ENCODE data around the gene PTPRG.

The PTPRG gene

GRCh38 chr3:61893840-61894566, 332.6 kb downstream of the PTPRG start:
- H3K4me1 Mint-ChIP-seq, result peaks cover 10% of the 10 kb centered on the region
- ATAC-seq (no peak), DNase-seq (no peak)
- no peaks in the 10 kb centered on the region for H3K9me3 Mint-ChIP-seq
- no peaks in the 10 kb centered on the region for H3K36me3 Mint-ChIP-seq (ENCODE audit: low read depth)
- H3K27ac Mint-ChIP-seq, result no peak overlapping the region
- H3K27me3 Mint-ChIP-seq, result peaks cover 5% of the 10 kb centered on the region
- no peak overlapping the region for H3K4me3 Mint-ChIP-seq

GRCh38 chr3:61894988-61895935, 333.9 kb downstream of the PTPRG start:
- Mint-ChIP-seq H3K27ac (no peak overlapping the region), H3K4me3 (no peak overlapping the region), H3K9me3 (no peaks in the 10 kb centered on the region), H3K36me3 (ENCODE audit: low read depth) (no peaks in the 10 kb centered on the region), H3K27me3 (peaks cover 6% of the 10 kb centered on the region), H3K4me1 (peaks cover 10% of the 10 kb centered on the region)
- DNase-seq, result peak; percentile 56
- peak; percentile 93 for ATAC-seq

DNA sequence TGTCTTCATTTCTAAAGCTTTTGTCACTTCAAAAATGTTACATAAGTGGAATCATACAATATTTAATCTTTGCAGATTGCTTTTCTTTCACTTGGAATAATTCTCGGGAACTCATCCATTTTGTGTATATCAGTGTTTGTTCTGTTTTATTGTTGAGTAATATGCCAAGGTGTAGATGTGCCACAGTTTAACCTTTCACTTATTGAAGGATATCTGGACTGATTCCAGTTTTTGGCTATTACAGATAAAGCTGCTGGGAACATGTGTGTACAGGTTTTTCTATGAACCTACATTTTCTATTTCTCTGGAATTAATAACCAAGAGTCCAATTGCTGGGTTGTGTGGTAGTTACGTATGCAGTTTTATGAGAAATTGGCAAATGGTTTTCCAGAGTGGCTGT, 334.9 kb downstream of the PTPRG start:
- Mint-ChIP-seq H3K27me3 (peaks cover 6% of the 10 kb centered on the region), H3K4me1 (peaks cover 10% of the 10 kb centered on the region), H3K36me3 (ENCODE audit: low read depth) (no peaks in the 10 kb centered on the region), H3K9me3 (no peaks in the 10 kb centered on the region), H3K4me3 (no peak overlapping the region), H3K27ac (no peak overlapping the region)
- ATAC-seq (no peak), DNase-seq (no peak)

- no peaks in the 10 kb centered on the region for H3K36me3 Mint-ChIP-seq (ENCODE audit: low read depth)
- ATAC-seq, result no peak
- no peak overlapping the region for H3K27ac Mint-ChIP-seq
- no peaks in the 10 kb centered on the region for H3K9me3 Mint-ChIP-seq
- peaks cover 10% of the 10 kb centered on the region for H3K4me1 Mint-ChIP-seq
- no peak for DNase-seq
- H3K4me3 Mint-ChIP-seq, result no peak overlapping the region
- H3K27me3 Mint-ChIP-seq, result peaks cover 4% of the 10 kb centered on the region
These were observed 336.5 kb downstream of the PTPRG start for GRCh38 chr3:61897848-61898247.

- no peaks in the 10 kb centered on the region for H3K9me3 Mint-ChIP-seq
These were observed 338.5 kb downstream of the PTPRG start for GRCh38 chr3:61899700-61900462.

GRCh38 chr3:61901496-61901895, 340.1 kb downstream of the PTPRG start:
- Mint-ChIP-seq H3K9me3 (no peaks in the 10 kb centered on the region), H3K36me3 (ENCODE audit: low read depth) (no peaks in the 10 kb centered on the region), H3K27me3 (peaks cover 6% of the 10 kb centered on the region)

More at GRCh38 chr3:61899700-61900462, 338.5 kb downstream of the PTPRG start:
- Mint-ChIP-seq H3K4me3 (no peak overlapping the region), H3K36me3 (ENCODE audit: low read depth) (no peaks in the 10 kb centered on the region), H3K27ac (no peak overlapping the region), H3K27me3 (peaks cover 4% of the 10 kb centered on the region), H3K4me1 (peaks cover 6% of the 10 kb centered on the region)
- ATAC-seq (no peak), DNase-seq (no peak)

GRCh38 chr3:61901986-61902385, 340.6 kb downstream of the PTPRG start:
- Mint-ChIP-seq H3K36me3 (ENCODE audit: low read depth) (no peaks in the 10 kb centered on the region), H3K27me3 (peaks cover 6% of the 10 kb centered on the region), H3K4me1 (no peaks in the 10 kb centered on the region), H3K27ac (no peak overlapping the region), H3K4me3 (no peak overlapping the region), H3K9me3 (no peaks in the 10 kb centered on the region)
- no peak for ATAC-seq
- no peak for DNase-seq

More at GRCh38 chr3:61901496-61901895, 340.1 kb downstream of the PTPRG start:
- DNase-seq (no peak), ATAC-seq (no peak)
- H3K27ac Mint-ChIP-seq, result no peak overlapping the region
- H3K4me3 Mint-ChIP-seq, result no peak overlapping the region
- H3K4me1 Mint-ChIP-seq, result no peaks in the 10 kb centered on the region

DNA sequence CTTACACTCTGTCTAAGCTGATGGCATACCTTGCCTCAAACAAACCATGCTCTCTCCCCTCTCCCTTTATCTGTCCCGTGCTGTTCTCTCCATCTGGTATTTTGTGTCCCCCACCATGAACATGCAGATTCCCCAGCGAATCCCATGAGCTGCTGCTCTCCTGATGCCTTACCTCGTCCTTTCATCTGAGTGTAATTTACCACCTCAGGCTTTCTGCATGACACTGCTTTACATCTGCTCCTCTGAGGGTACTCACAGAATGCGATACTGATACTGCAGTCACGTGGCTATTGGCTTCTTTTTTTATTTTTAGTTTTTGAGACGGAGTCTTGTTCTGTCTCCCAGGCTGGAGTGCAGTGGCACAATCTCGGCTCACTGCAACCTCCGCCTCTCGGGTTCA, 341.7 kb downstream of the PTPRG start:
- no peaks in the 10 kb centered on the region for H3K9me3 Mint-ChIP-seq

DNA sequence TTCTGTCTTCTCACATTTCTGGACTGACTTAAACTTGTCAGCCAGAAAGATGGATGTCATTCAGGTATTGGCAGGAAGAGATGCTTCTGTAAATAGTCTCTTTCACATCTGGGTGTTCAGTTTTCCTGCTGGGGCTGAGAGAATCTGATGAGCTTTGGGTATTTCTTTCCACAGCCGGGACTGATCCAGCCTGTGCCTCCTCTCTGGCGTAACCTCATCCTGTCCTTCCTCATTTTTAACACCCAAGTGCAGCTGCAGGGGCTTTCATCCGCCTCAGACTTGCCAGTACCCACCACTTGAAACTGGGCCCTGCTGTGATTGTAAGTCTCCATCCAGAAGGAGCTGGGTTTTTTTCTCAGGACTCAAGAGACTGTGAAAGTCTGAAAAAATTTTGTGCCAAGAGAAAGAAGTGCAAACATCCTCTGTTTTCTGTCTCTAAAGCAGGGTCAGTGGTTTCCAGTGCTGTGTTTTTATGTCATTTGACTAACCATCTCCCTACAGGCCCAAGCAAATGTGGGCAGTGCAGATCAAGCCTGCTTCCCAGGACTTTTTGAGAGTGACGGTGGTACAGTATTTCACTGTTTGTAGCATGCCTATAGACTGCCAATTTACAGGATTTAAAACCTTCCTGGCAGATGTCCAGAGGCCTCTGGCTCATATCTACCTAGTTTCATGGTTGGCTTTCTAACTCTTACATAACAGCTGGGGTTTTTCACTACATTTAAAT, 342.7 kb downstream of the PTPRG start:
- peaks cover 5% of the 10 kb centered on the region for H3K27me3 Mint-ChIP-seq
- no peak for ATAC-seq
- H3K9me3 Mint-ChIP-seq, result no peaks in the 10 kb centered on the region
- no peaks in the 10 kb centered on the region for H3K36me3 Mint-ChIP-seq (ENCODE audit: low read depth)
- H3K27ac Mint-ChIP-seq, result no peak overlapping the region
- no peak for DNase-seq
- no peak overlapping the region for H3K4me3 Mint-ChIP-seq
- H3K4me1 Mint-ChIP-seq, result no peaks in the 10 kb centered on the region

More for the DNA sequence above, 341.7 kb downstream of the PTPRG start:
- ATAC-seq (no peak), DNase-seq (no peak)
- Mint-ChIP-seq H3K27ac (no peak overlapping the region), H3K4me1 (no peaks in the 10 kb centered on the region), H3K36me3 (ENCODE audit: low read depth) (no peaks in the 10 kb centered on the region), H3K4me3 (no peak overlapping the region), H3K27me3 (peaks cover 6% of the 10 kb centered on the region)

- H3K36me3 Mint-ChIP-seq (ENCODE audit: low read depth), result no peaks in the 10 kb centered on the region
- ATAC-seq (no peak), DNase-seq (no peak)
- H3K9me3 Mint-ChIP-seq, result no peaks in the 10 kb centered on the region
- peaks cover 3% of the 10 kb centered on the region for H3K27me3 Mint-ChIP-seq
- no peak overlapping the region for H3K4me3 Mint-ChIP-seq
- H3K27ac Mint-ChIP-seq, result no peak overlapping the region
- H3K4me1 Mint-ChIP-seq, result no peaks in the 10 kb centered on the region
These were observed 345.9 kb downstream of the PTPRG start for GRCh38 chr3:61907210-61907795.

DNA sequence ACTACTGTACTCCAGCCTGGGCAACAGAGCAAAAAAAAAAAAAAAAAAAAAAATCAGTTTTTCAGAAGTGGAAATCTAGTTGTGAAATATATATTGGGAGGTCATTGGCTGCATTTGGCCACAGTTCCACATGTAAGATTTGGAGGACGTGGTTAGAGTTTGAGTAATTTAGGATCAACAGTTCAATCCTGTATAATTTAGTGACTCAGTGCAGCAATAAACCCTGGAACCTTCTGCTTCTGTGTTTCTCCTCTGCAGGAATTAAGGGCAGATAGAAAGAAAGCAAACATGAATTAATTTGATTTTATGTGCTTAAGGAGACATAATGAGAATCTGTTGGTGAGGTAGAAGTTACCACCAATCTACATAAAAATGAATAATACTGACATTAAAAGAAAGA, 347.0 kb downstream of the PTPRG start:
- H3K36me3 Mint-ChIP-seq (ENCODE audit: low read depth), result no peaks in the 10 kb centered on the region
- ATAC-seq (no peak), DNase-seq (no peak)
- H3K4me3 Mint-ChIP-seq, result no peak overlapping the region
- H3K9me3 Mint-ChIP-seq, result no peaks in the 10 kb centered on the region
- H3K27me3 Mint-ChIP-seq, result peaks cover 3% of the 10 kb centered on the region
- no peak overlapping the region for H3K27ac Mint-ChIP-seq
- H3K4me1 Mint-ChIP-seq, result no peaks in the 10 kb centered on the region

- no peak for ATAC-seq
- no peaks in the 10 kb centered on the region for H3K36me3 Mint-ChIP-seq (ENCODE audit: low read depth)
- H3K4me3 Mint-ChIP-seq, result no peak overlapping the region
- no peak for DNase-seq
- H3K27me3 Mint-ChIP-seq, result no peaks in the 10 kb centered on the region
- H3K4me1 Mint-ChIP-seq, result no peaks in the 10 kb centered on the region
- no peak overlapping the region for H3K27ac Mint-ChIP-seq
- H3K9me3 Mint-ChIP-seq, result peaks cover 7% of the 10 kb centered on the region
These were observed 349.4 kb downstream of the PTPRG start for GRCh38 chr3:61910732-61911131.

- H3K4me1 Mint-ChIP-seq, result no peaks in the 10 kb centered on the region
- DNase-seq (no peak), ATAC-seq (no peak)
- H3K9me3 Mint-ChIP-seq, result peaks cover 7% of the 10 kb centered on the region
- H3K27ac Mint-ChIP-seq, result no peak overlapping the region
- no peaks in the 10 kb centered on the region for H3K27me3 Mint-ChIP-seq
- no peak overlapping the region for H3K4me3 Mint-ChIP-seq
- H3K36me3 Mint-ChIP-seq (ENCODE audit: low read depth), result no peaks in the 10 kb centered on the region
These were observed 350.8 kb downstream of the PTPRG start for GRCh38 chr3:61912158-61912557.

DNA sequence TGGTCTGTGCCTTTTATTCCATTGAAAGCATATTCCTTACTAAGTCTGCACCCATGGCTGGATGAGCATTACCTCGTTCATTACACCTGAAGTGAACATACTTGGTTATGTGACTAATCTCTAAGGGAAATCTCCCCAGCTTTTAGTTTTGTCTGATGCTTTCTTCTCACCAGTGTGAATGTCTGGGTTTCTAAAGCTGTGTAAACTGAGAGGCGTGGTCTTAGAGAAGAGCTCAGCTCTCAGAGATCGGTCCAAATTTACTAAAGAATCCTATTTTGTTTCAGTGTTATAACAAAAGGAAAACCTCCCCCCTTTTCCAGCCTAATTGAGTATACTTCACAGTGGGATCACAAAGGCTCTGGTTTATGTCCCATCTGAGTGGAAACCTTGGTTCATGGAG, 352.3 kb downstream of the PTPRG start:
- Mint-ChIP-seq H3K27ac (no peak overlapping the region), H3K9me3 (peaks cover 7% of the 10 kb centered on the region), H3K4me1 (no peaks in the 10 kb centered on the region), H3K27me3 (no peaks in the 10 kb centered on the region), H3K36me3 (ENCODE audit: low read depth) (no peaks in the 10 kb centered on the region), H3K4me3 (no peak overlapping the region)
- DNase-seq, result no peak
- ATAC-seq, result no peak

Measured in activated naive CD8-positive, alpha-beta T cell treated with anti-CD3 and anti-CD28 coated beads, Interleukin-2, amount 50 U/mL, for 24 hours (primary cell).